Measurements from ENCODE around the gene FDX2. TPM values are rescaled to one million over a fixed set of nuclear protein-coding genes. Genes with fewer than 3 reads are reported as not detected.

Gene FDX2
- total RNA-seq, 4 donors from 2014 or later = 6.7 to 36.5 (median 16.6) TPM

- no peak for TF ChIP-seq EP300 (IDR thresholded peaks at IDR 0.05)
- TF ChIP-seq, protein P1, sequence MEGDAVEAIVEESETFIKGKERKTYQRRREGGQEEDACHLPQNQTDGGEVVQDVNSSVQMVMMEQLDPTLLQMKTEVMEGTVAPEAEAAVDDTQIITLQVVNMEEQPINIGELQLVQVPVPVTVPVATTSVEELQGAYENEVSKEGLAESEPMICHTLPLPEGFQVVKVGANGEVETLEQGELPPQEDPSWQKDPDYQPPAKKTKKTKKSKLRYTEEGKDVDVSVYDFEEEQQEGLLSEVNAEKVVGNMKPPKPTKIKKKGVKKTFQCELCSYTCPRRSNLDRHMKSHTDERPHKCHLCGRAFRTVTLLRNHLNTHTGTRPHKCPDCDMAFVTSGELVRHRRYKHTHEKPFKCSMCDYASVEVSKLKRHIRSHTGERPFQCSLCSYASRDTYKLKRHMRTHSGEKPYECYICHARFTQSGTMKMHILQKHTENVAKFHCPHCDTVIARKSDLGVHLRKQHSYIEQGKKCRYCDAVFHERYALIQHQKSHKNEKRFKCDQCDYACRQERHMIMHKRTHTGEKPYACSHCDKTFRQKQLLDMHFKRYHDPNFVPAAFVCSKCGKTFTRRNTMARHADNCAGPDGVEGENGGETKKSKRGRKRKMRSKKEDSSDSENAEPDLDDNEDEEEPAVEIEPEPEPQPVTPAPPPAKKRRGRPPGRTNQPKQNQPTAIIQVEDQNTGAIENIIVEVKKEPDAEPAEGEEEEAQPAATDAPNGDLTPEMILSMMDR (IDR thresholded peaks at IDR 0.05) = no peak
- no peak for TF ChIP-seq POLR2A (IDR thresholded peaks at IDR 0.05)
- Histone ChIP-seq H3K27ac (no peak overlapping the region), H3K4me3 (no peak overlapping the region), H3K4me1 (peaks cover 0 to 5% (median 3%) of the 10 kb centered on the region in 3 donors), H3K36me3 (peaks cover 0 to 95% of the 10 kb centered on the region in 2 donors), H3K9me3 (no peaks in the 10 kb centered on the region), H3K27me3 (no peaks in the 10 kb centered on the region)
- no peak for ATAC-seq
- 90% methylated on average over 2 of the region's 32 CpGs; no CpG with 5 or more reads in 1 of the 2 donors for WGBS, 2 donors (ENCODE audit: low coverage in 1 of 2)
Measured at GRCh38 chr19:10320602-10321416, 5.0 kb upstream of the FDX2 start.

- 85 to 100% methylated on average over 2 to 6 of the region's 13 CpGs for WGBS, 2 donors (ENCODE audit: low coverage in 1 of 2)
Measured at GRCh38 chr19:10318807-10319682, 3.2 kb upstream of the FDX2 start.

GRCh38 chr19:10317857-10318462 is 2.1 kb upstream of the FDX2 start:
- peaks cover 0 to 67% of the 10 kb centered on the region in 2 donors for H3K36me3 ChIP-seq
- no peaks in the 10 kb centered on the region for H3K27me3 ChIP-seq
- H3K9me3 ChIP-seq = no peaks in the 10 kb centered on the region
- no peak for ATAC-seq
- H3K4me3 ChIP-seq = no peak overlapping the region
- TF ChIP-seq POLR2A (IDR thresholded peaks at IDR 0.05) (no peak), POLR2AphosphoS5 (IDR thresholded peaks at IDR 0.05) (no peak), EP300 (IDR thresholded peaks at IDR 0.05) (no peak)
- TF ChIP-seq, protein P1 (IDR thresholded peaks at IDR 0.05) = no peak
- H3K4me1 ChIP-seq = peaks cover 0 to 21% (median 8%) of the 10 kb centered on the region in 3 donors
- 88 to 100% methylated on average over 2 to 3 of the region's 15 CpGs for WGBS, 2 donors (ENCODE audit: low coverage in 1 of 2)
- no peak overlapping the region for H3K27ac ChIP-seq

More at GRCh38 chr19:10318807-10319682, 3.2 kb upstream of the FDX2 start:
- Histone ChIP-seq H3K4me1 (peaks cover 0 to 20% (median 8%) of the 10 kb centered on the region in 3 donors), H3K27ac (no peak overlapping the region), H3K36me3 (peaks cover 0 to 77% of the 10 kb centered on the region in 2 donors), H3K9me3 (no peaks in the 10 kb centered on the region), H3K27me3 (no peaks in the 10 kb centered on the region), H3K4me3 (no peak overlapping the region)
- TF ChIP-seq EP300 (IDR thresholded peaks at IDR 0.05) (no peak), POLR2A (IDR thresholded peaks at IDR 0.05) (no peak), POLR2AphosphoS5 (IDR thresholded peaks at IDR 0.05) (no peak)
- TF ChIP-seq, protein P1 (IDR thresholded peaks at IDR 0.05) = no peak
- no peak for ATAC-seq

GRCh38 chr19:10317045-10317856 is 1.4 kb upstream of the FDX2 start:
- TF ChIP-seq EP300 (IDR thresholded peaks at IDR 0.05) = no peak
- no peak for TF ChIP-seq POLR2AphosphoS5 (IDR thresholded peaks at IDR 0.05)
- TF ChIP-seq POLR2A (IDR thresholded peaks at IDR 0.05) = no peak
- TF ChIP-seq, protein P1 (IDR thresholded peaks at IDR 0.05) = no peak
- Histone ChIP-seq H3K4me3 (no peak overlapping the region), H3K4me1 (peaks cover 0 to 21% (median 8%) of the 10 kb centered on the region in 3 donors), H3K27ac (no peak overlapping the region), H3K27me3 (no peaks in the 10 kb centered on the region), H3K36me3 (peaks cover 0 to 59% of the 10 kb centered on the region in 2 donors), H3K9me3 (no peaks in the 10 kb centered on the region)
- WGBS, 2 donors (ENCODE audit: low coverage in 1 of 2) = 76 to 100% methylated on average over 1 to 15 of the region's 29 CpGs
- ATAC-seq = no peak
